ENCODE results near the gene RPN2.

The RPN2 gene

DNA sequence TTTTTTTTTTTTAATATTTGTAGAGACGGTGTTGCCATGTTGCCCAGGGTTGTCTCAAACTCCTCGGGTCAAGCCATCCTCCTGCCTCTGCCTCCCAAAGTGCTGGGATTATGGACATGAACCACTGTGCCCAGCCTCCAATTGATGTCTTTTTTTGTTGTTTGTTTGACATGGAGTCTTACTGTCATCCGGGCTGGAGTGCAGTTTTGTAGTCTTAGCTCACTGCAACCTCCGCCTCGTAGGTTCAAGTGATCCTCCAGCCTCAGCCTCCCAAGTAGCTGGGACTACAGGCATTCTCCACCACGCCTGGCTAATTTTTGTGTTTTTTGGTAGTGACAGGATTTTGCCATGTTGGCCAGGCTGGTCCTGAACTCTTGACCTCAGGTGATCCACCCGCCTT, 9.7 kb downstream of the RPN2 start:
- no peak for DNase-seq

DNA sequence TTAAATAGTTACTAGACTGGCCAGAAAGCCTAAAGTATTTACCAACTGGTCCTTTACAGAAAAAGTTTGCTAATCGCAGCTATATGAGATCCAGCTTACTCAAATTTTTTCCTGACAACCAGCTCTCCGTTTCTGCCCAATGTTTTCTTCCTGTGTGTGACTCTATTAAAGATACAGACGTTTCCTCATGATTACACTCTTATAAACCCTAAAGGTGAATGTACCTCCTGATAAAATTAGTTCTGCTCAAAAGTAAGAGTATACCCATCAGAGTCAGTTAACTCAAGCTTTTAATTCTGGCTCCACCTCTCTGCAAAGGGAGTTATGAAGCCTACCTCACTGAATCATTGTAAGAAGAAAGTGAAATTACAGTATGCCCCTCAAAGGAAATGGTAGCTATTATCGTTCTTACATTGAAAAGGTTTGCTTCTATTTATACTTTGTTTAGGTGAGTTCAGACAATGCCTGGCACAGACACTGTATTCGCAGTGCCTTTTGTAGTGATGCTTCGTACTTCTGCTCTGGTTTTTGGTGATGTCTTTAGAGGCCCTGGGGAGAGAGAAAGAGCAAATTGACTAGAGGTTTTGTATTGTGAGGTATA, 10.4 kb downstream of the RPN2 start:
- no peak for DNase-seq

DNA sequence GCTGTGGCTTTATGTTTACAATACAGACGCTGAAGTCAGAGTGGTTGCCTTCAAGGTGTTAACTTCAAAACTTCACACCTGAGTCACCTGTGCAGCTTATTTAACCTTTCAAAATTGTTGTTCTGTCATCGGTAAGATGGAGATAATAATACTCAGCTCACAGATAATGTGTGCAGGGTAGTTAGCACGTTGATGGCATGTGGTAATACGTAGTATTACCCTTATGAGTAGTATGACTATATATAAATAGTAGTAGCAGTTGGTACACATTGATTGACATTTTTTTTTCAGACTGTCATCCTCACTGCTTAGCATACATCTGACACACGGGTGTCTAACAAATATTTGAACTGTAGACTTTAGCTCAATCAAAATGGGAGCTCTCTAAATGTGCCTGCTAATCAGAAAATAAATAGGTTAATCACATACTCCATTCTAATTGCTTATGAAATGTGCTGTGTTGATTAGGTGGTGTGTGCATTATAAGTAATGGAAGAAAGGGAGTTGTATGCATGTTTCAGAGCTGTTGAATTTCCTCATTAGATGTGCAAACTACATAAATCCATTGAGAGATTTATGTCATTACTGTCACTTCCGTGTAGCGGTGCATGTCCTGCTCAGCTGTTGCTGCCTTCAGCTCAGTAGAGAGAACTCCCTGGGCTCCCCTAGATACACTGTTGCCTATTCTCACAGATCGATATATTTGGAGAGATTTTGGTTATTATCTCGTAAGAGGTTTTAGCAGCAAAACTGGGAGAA, 11.4 kb downstream of the RPN2 start:
- no peak for DNase-seq

DNA sequence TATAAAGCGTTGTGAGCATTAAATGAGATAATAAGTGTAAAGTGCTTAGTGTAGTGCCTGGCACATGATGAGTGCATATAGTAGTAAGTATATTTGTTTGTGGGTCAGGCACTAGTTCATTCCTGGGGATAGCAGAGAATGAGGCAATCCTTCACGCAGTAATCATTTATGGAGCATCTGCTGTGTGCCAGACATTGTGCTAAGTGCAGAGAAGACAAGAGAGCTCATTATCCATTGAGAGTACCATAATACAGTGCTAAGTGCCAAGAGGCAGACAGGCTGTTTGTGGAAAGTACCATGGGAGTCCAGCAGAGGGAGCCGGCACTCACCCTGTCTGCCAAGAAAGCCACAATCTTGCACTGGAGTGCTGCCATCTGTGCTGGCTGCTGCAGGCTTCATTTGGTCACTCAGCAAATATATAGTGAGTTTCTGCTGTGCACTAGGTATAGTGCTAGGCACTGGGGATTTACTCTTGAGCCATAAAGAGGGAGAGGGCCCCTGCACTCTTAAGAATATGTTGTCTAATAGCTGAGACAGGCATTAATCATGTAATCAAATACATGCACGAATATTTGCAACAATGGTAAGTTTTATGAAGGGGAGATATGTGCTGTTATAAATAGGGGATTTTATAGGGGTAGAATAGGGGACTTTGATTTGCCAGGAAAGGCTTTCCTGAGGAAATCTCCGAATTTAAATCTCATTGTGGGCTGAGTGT, 13.2 kb downstream of the RPN2 start:
- peak; percentile 71 for DNase-seq

DNA sequence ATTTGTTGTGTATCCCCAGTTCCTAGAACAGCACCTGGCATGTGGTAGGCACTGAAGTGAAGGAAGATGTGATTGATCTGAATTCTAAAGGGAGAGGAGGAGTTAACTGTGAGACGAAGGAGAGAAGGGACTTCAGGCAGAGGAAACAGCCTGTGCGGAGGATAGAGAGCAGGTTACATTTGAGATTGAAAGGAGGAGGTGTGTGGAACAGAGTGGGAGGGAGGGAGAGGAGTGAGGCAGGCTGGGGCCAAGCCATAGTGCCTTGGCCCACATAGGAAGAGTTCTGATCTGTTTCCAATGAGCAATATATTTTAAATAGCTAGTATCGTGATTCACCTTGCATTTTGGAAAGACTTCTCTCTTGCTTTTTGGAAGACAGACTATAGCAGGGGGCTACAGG, 14.1 kb downstream of the RPN2 start:
- no peak for DNase-seq

DNA sequence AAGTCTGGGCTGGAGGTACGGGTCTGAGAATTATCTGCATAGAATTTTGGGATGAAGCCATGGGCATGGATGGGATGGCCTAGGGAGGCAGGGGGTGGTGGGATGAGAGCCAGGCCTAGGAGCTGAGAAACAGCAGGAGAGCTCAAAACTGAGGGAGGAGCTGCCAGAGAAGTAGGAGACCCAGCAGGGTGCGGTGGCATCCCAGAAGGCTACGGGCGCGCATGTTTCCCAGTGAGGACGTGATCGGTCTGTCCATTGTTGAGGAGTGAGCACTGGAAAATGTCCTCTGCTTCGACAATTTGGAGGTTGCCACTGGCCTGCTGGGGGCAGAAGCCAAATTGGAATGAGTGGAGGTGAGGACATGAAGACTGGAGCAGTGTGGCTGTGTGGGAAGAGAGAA, 14.7 kb downstream of the RPN2 start:
- DNase-seq: no peak

DNA sequence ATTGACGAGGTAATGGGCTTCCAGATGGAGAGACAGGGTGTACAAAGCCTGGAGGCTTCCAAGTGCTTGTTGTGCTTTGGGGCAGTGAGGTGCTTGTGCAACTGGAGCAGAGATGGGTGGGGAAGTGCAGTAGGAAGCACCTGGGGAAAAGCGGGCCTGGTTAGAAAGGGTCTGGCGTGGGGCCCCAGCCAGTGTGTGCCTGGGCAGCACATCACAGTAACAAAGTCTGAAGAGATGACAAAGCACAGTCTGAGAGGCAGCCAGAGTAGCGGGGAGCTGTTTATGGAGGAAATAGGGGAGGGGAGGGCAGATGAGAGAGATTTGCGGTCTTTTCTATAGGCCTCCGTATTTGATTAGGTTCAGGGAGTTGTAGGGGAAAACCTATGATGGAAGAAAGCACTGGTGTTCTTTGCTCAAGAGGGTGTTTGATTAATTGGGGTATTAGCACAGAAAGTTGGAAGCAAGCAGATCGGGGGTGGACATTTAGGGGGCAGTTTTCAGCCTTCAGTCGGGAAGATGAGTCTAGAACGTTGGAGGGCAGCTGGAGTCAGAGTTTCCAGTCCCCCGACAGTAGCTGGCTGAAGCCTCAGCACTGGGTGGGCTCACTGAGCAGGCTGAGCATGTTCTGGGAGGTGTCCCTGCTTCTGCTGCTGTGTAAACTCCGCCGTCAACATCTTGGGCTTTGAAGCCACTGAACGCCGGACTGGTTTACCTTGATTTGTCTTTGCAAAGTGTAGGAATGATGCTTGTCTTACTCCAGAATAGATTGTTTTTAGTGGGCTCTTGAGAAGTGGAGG, 15.7 kb downstream of the RPN2 start:
- no peak for DNase-seq

DNA sequence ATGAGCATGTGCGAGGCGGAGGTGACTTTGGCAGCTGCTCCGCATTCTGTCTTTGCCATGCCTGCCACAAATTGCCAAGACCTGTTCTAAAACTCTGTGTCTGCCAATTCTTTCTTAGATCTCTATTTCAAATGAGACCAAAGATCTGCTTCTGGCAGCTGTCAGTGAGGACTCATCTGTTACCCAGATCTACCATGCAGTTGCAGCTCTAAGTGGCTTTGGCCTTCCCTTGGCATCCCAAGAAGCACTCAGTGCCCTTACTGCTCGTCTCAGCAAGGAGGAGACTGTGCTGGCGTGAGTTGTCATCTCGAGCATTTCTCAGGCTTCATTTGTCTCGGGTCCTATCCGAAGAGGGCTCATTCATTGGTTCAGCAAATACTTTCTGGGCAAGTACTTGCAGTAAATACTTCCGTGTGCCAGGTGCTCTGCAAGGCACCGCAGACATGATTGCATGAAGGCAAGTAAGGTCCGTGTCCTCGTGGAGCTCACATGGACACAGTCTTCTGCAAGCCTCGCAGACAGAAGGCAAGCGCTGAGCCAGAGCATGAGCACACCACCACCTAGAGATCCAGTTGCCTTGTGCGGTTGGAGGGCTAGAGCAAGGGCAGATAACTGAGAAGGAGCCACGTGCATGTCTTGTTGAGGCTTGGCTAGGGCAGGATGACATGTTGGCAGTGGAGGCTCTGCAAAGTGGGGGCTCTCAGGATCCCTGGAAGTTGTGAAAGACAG, 20.0 kb downstream of the RPN2 start:
- no peak for DNase-seq

DNA sequence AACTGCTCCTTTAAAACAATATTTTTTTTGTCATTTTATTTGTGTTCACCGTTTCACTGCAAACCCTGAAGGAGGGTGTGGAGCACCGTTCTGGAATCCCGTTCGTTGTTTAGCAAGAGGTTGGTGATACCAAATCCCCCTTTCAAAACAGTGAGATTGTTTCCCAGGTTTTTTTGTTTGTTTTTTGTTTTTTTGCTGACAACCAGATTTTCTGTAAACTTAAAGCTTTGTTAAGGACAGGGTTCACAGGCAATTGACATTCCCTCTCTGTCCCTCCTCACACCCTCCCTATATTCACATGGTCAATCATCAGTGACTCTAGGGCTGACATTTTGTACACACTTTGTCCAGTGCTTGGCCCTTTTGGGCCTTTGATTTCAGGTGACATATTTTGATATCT, 21.2 kb downstream of the RPN2 start:
- DNase-seq: no peak

DNA sequence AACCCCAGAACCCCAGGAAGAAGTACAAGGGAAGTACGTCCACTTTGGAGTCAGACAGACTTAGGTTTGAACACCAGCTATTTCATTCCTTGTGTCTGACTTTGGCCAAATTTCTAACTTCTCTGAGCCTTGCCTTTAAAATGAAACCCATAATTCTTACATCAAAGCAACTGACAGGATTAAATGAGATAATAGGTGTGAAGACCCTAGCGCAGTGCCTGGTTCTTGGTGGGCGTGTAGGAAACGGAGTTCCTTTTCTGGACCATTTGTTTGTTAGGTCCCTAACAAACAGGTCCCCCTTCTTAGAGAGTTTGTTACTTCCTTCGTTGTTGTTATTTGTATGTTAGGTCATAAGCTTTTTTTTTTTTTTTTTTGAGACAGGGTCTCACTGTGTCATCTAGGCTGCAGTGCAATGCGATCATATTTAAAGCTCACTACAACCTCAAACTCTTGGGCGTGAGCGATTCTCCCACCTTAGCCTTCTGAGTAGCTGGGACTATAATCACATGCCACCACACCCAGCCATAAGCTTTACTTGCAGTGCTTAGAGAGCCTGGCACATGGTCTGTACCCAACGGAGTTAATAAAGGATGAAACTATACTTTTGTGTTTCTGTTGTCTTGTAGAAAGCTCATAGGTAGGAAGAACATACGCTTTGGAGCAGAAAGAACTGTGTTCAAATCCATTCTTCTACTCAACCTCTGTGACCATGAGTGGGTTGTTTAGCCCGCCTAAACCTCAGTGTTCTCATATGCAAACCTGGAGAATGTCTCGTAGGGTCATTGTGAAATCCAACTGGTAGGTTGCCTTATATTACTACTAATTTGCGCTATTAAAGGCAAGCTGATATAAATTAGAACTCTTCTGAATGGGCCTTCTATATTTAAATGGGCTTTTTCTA, 22.0 kb downstream of the RPN2 start:
- DNase-seq: no peak

DNA sequence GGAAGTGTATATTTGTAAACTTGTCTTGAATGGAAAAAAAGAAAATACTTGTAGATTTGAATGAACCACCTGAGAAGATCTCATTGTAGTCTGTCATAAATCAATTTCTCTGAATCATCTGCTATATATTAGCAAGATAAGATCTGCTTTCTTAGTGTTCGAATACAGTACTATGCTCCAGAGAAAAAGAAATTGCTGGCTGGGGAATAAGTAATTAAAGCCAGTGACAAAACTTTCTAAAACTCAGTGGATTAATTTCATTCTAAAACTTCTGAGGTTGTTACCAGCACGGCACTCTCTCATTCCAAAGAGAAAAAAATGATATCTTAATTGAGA, 22.7 kb downstream of the RPN2 start:
- no peak for DNase-seq

DNA sequence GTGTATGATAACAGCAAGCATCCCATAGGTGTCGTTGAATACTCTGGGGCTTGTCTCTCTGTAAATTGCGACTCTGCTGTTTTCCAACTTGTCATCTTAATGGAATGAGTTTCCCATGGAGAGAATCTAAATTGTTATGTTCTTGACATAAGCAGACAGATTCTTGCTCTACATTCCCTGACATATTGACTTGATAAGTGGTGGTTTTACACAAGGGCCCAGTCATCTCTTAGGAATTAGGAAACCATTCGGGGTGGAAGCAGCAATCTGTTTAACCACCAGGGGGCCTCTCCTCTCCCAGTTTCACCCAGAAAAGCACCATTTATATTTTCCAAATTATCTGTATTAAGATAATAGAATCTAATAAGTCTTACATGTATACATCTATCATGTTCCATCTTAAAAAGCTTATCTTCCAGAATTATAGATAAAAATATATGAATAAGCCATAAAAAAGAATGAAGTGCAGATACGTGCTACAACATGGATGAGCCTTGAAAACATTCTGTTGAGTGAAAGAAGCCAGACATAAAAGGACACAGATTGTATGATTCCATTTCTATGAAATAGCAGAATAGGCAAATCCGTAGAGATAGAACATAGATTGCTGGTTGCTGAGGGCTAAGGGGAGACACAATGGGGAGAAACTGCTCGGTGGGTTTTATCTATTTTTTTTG, 23.3 kb downstream of the RPN2 start:
- no peak for DNase-seq

DNA sequence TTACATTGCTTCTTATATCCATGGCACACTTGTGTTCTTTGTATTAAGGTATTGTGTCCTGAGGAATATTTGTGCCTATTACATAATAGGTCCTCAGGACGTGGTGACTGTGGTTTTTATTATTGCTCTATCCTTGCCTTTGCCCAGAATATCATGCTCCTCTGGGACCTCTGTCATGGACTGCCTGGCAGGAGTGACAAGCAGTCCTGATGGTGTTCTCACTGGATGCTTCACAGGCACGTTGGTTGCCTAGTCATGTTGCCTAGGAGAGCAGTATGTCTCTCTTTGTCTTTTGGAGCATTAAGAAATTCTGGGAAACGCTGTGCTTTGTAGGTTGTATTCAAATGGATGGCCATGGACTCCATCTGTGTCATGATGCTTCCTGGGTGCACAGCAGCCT, 24.9 kb downstream of the RPN2 start:
- no peak for DNase-seq

DNA sequence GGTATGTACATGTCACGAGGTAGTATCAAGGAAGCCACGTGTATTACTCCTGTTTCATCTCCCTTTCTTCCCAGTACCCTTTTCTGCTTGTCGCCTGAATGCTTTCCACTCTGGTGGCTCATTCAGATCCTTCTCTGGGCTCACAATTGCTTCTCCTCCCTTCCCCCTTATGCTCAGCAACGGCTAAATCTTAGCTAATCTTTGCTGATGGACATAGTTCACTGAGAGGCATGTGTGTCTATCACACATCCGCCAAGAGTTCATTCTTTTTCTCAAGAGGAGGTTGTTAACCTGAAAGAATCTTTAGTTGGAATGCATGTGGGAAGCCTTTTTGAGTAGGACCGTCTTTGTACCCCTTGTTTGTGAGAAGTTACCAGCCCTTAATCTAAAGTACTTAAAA, 26.0 kb downstream of the RPN2 start:
- no peak for DNase-seq

DNA sequence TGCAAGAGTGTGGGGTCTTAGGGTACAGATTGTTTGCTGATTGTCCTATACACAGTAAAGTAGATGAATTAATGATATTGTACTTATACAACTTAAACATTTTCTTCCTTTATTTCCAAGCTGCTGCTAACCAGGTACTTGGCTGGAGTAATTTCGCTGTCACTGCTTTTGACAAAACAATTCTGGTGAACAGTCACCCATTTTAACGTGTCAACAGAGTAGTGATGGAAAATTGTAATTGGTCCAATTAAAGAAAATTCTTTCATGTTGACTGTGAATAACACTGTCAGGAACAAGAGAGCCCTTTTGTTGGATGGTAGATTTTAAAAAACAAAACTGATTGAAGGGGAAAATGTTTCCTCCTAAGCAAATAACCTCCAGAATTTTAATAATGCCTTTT, 26.7 kb downstream of the RPN2 start:
- no peak for DNase-seq

DNA sequence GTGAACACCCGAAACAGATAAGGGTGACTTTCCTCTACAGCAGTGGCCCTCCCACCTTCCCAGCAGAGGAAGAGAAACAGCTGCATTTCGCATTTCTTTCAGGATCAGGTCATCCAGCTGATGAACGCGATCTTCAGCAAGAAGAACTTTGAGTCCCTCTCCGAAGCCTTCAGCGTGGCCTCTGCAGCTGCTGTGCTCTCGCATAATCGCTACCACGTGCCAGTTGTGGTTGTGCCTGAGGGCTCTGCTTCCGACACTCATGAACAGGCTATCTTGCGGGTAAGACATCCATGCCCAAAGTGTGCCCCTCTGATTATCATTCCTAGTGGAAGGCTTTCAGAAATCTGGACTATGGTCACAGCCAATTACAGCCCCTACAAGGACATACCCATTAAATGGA, 28.0 kb downstream of the RPN2 start:
- no peak for DNase-seq

DNA sequence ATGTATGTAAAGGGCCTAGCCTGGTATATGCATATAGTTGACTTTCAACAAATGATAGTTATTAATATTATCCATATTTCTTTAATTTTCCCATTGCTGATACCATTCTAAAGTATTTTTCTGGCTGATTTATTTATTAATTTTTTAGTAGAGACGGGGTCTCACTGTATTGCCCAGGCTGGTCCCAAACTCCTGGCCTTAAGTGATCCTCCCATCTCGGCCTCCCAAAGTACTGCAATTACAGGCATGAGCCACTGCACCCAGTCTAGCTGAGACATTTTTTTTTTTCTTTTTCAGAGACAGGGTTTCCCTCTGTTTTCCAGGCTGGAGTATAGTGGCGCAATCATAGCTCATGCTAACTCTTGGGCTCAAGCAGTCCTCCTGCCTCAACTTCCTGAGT, 30.1 kb downstream of the RPN2 start:
- no peak for DNase-seq

DNA sequence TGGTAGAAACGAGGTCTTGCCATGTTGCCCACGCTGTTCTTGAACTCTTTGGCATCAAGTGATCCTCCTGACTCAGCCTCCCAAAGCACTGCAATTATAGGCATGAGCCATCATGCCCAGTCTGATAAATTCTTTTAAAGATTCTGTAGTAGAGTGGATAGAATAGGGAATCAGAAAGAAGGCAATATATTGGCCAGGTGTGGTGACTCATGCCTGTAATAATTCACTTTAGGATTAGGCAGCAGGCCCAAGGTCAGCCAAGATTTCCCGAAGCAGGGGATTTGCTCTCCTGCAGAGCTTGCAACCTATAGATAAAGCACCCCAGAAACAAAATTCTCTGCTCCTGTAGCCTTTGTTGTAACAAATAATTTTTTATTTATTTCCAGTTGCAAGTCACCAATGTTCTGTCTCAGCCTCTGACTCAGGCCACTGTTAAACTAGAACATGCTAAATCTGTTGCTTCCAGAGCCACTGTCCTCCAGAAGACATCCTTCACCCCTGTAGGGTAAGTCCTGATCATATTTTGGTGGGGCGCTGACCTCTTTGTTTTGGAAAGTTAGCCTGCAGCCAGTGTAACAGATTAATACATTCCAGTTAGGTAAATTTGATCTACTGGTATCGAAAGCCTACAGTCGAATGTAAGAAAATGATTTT, 30.7 kb downstream of the RPN2 start:
- no peak for DNase-seq

DNA sequence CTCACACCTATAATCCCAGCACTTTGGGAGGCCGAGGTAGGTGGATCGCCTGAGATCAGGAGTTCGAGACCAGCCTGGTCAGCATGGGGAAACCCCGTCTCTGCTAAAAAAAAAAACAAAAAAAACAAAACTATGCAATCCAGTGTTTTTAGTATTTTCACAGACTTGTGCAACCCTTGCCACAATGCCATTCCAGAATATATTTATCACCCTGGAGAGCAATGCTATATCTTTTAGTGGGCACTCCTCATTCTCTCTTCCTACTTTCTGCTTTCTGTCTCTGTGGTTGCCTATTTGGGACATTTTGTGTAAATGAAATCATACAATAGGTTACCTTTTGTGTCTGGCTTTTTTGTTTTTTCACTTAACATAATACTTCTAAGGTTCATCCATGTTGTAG, 39.3 kb downstream of the RPN2 start:
- no peak for DNase-seq

DNA sequence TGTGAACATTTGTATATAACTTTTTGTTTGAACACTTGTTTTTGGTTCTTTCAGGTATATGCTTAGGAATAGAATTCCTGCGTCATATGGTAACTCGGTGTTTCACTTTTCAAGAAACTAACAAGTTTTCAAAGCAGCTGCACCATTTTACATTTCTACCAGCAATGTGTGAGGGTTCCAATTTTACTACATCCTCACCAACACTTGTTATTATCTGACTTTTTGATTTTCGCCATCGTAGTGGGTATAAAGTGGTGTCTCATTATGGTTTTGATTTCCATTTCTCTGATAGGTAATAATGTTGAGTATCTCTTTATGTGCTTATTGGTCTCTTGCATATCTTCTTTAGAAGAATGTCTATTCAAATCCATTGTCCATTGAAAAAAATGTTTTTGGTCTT, 39.8 kb downstream of the RPN2 start:
- no peak for DNase-seq

Measured in activated CD4-positive, CD25-positive, alpha-beta regulatory T cell treated with anti-CD3 and anti-CD28 coated beads, Interleukin-2, amount 50 U/mL, for 72 hours (primary cell).